GM13976 (cell line): ENCODE data around the gene GSE1.

Source experiments
- DNase-seq: peaks from one replicate; pipeline ENCODE4 v3.0.0; 2012; ENCODE audit warnings: low spot score
- in situ Hi-C: fragments of 300-500 bp; cut with MboI; formaldehyde crosslinking; loops from one replicate; pipeline ENCODE4 v1.12.0; 2022; ENCODE audit warnings: low sequenced_read_pairs, mixed read lengths, inconsistent platforms; ENCODE audit not compliant: unreplicated experiment
- TF ChIP-seq, protein P1 (sequence below): IDR thresholded peaks from 2 replicates; pipeline ENCODE4 v1.5.1; 2012; ENCODE audit warnings: borderline replicate concordance, mild to moderate bottlenecking; ENCODE audit not compliant: insufficient read depth; ENCODE audit errors: extremely low read depth, missing control alignments, control extremely low read depth

Gene GSE1

GRCh38 chr16:85659805-85660511, 46.8 kb downstream of the GSE1 start:
- in situ Hi-C loops = no loop called here
- peak; percentile 89 for DNase-seq
- TF ChIP-seq, protein P1, sequence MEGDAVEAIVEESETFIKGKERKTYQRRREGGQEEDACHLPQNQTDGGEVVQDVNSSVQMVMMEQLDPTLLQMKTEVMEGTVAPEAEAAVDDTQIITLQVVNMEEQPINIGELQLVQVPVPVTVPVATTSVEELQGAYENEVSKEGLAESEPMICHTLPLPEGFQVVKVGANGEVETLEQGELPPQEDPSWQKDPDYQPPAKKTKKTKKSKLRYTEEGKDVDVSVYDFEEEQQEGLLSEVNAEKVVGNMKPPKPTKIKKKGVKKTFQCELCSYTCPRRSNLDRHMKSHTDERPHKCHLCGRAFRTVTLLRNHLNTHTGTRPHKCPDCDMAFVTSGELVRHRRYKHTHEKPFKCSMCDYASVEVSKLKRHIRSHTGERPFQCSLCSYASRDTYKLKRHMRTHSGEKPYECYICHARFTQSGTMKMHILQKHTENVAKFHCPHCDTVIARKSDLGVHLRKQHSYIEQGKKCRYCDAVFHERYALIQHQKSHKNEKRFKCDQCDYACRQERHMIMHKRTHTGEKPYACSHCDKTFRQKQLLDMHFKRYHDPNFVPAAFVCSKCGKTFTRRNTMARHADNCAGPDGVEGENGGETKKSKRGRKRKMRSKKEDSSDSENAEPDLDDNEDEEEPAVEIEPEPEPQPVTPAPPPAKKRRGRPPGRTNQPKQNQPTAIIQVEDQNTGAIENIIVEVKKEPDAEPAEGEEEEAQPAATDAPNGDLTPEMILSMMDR = peak; percentile 74

- DNase-seq = no peak
- in situ Hi-C loops = no loop called here
Observed at GRCh38 chr16:85660843-85661739, 48.0 kb downstream of the GSE1 start.

DNA sequence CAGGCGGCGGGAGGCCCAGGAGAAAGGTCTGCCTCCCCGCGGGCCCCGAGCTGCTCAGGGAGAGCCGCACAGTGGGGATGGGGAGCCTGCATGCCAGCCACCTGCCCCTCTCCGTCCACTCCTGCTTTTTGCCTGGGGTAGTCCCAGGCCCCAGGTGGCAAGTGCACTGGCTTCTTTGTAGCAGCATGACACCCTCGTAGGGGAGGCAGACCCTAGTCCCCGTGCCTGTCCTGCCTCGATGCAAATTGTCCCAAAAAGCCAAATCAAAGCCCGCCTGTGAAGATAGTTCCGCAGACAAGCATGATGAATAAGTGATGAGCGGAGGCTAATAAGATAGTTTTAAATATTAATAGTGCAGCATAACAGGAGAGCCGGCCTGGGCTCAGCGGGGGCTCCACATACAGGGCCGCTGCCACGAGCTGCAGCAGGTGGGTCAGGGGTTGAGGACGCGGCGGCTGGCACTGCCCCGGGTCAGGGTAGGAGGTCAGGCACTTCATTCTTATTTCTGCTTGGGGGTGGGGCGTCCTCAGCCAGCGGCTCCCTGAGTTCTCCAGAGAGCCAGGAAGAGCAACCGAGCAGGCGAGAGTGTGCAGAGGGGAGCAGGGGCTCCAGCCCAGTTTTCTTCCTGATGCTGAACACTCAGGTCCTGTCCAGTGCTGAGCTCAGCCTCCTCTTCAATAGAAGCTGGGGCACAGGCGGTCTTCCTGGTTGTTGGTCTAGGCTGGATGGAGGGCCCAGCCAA, 48.8 kb downstream of the GSE1 start:
- TF ChIP-seq, protein P1 = no peak
- in situ Hi-C loops = no loop called here
- no peak for DNase-seq

More at GRCh38 chr16:85660843-85661739, 48.0 kb downstream of the GSE1 start:
- TF ChIP-seq, protein P1 = no peak

DNA sequence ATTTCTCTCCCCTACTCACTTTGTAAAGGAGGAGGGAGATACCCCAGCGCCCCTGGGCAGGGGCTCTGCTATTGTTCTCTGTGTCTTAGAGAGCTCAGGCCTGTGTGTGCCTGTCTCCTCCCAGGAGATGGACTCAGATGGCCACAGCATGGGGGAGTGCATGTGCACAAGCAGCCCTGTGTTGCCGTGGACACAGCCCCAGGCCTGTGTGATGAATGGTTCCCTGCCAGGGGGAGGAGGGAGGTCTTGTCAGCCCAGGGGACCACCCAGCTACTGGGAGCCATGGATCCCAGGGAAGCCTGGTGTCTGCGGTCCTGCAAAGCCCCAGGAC, 49.3 kb downstream of the GSE1 start:
- in situ Hi-C loops = no loop called here
- DNase-seq = no peak
- TF ChIP-seq, protein P1 = no peak

DNA sequence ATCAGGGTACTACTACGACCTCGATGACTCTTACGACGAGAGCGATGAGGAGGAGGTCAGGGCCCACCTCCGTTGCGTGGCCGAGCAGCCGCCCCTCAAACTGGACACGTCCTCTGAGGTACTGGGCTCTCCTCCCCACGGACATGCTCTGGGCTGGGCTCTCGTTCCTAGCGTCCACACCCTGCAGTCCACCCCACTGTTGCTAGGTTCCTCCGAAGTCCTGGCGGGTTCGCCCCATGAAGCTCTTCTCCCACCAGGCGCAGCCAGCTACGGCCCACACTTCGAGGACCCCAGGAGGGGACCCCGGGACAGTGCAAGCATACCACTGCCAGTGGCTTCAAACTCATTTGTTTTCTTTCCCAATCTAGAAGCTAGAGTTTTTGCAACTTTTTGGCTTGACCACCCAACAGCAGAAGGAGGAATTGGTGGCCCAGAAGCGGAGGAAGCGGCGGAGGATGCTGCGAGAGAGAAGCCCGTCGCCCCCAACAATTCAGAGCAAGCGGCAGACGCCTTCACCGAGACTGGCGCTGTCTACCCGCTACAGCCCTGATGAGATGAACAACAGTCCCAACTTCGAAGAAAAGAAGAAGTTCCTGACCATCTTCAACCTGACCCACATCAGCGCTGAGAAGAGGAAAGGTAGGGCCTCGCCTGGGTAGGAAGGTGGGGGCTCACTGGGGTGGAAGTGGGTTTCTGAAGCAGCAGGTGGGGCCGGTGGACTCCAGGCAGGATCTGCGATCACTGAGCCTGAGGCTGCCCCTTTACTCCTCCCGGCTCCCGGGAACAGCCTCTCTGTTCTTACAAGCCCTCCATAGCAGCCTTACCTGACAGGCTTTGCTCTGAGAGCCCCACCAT, 50.1 kb downstream of the GSE1 start:
- in situ Hi-C loops = no loop called here
- TF ChIP-seq, protein P1 = no peak

More for the DNA sequence above, 50.1 kb downstream of the GSE1 start:
- DNase-seq = no peak
